HEK293T (cell line): ENCODE data around the gene APCDD1.
A peak's percentile ranks its signal among the peaks of the same experiment; 100 is the strongest.

Experiments used
- CTCF ChIA-PET: fragments of 350-600 bp; formaldehyde crosslinking; extraction: SDS; loops from one replicate; lab custom pipeline; 2021; ENCODE audit warnings: antibody characterized with exemption, inconsistent platforms; lab: Yijun Ruan, JAX
- POLR2A ChIA-PET: fragments of 350-600 bp; formaldehyde crosslinking; extraction: SDS; loops from one replicate; lab custom pipeline; 2020; ENCODE audit warnings: antibody characterized with exemption, inconsistent platforms; lab: Yijun Ruan, JAX
- DNase-seq: peaks from one replicate; pipeline ENCODE4 v3.0.0; 2012; ENCODE audit warnings: mixed read lengths; ENCODE audit errors: extremely low spot score
- ARNT ChIP-seq: fragments of 450-650 bp; IDR thresholded peaks from 2 replicates; pipeline ENCODE4 v1.6.1; 2017; ENCODE audit warnings: mild to moderate bottlenecking
- BHLHE40 ChIP-seq: fragments of 450-650 bp; IDR thresholded peaks from 2 replicates; pipeline ENCODE4 v1.6.1; 2016; ENCODE audit warnings: mild to moderate bottlenecking, moderate library complexity, borderline replicate concordance
- CTBP1 ChIP-seq: fragments of 450-650 bp; IDR thresholded peaks from 2 replicates; pipeline ENCODE4 v1.6.1; 2016; ENCODE audit warnings: borderline replicate concordance
- ELF4 ChIP-seq: fragments of 450-650 bp; IDR thresholded peaks from 2 replicates; pipeline ENCODE4 v1.6.1; 2017; ENCODE audit warnings: antibody characterized with exemption
- FOXA1 ChIP-seq: fragments of 450-650 bp; IDR thresholded peaks from 2 replicates; pipeline ENCODE4 v1.6.1; 2016; ENCODE audit warnings: mild to moderate bottlenecking
- FOXK2 ChIP-seq: fragments of 450-650 bp; IDR thresholded peaks from 2 replicates; pipeline ENCODE4 v1.6.1; 2016; ENCODE audit warnings: mild to moderate bottlenecking
- FOXM1 ChIP-seq: fragments of 450-650 bp; IDR thresholded peaks from 2 replicates; pipeline ENCODE4 v1.6.1; 2017; ENCODE audit warnings: mild to moderate bottlenecking, borderline replicate concordance
- HDGF ChIP-seq: fragments of 450-650 bp; IDR thresholded peaks from 2 replicates; pipeline ENCODE4 v1.6.1; 2017; ENCODE audit warnings: antibody characterized with exemption, borderline replicate concordance
- L3MBTL2 ChIP-seq: fragments of 450-650 bp; conservative IDR thresholded peaks from 2 replicates; pipeline ENCODE4 v1.6.1; 2016; ENCODE audit warnings: mild to moderate bottlenecking
- LEF1 ChIP-seq: fragments of 450-650 bp; IDR thresholded peaks from 2 replicates; pipeline ENCODE4 v1.6.1; 2017; ENCODE audit warnings: mild to moderate bottlenecking, borderline replicate concordance
- NFRKB ChIP-seq: fragments of 450-650 bp; IDR thresholded peaks from 2 replicates; pipeline ENCODE4 v1.6.1; 2016; ENCODE audit warnings: mild to moderate bottlenecking, moderate library complexity
- SP1 ChIP-seq: fragments of 450-650 bp; IDR thresholded peaks from 2 replicates; pipeline ENCODE4 v1.6.1; 2017
- SUZ12 ChIP-seq: fragments of 450-650 bp; IDR thresholded peaks from 2 replicates; pipeline ENCODE4 v1.6.1; 2016; ENCODE audit warnings: mild to moderate bottlenecking
- TARDBP ChIP-seq: fragments of 450-650 bp; IDR thresholded peaks from 2 replicates; pipeline ENCODE4 v1.6.1; 2016
- ZNF384 ChIP-seq: fragments of 450-650 bp; IDR thresholded peaks from 2 replicates; pipeline ENCODE4 v1.6.1; 2016
- TF ChIP-seq, protein P1 (sequence below): fragments of 450-650 bp; IDR thresholded peaks from 2 replicates; pipeline ENCODE4 v1.6.1; 2016

APCDD1 gene

DNA sequence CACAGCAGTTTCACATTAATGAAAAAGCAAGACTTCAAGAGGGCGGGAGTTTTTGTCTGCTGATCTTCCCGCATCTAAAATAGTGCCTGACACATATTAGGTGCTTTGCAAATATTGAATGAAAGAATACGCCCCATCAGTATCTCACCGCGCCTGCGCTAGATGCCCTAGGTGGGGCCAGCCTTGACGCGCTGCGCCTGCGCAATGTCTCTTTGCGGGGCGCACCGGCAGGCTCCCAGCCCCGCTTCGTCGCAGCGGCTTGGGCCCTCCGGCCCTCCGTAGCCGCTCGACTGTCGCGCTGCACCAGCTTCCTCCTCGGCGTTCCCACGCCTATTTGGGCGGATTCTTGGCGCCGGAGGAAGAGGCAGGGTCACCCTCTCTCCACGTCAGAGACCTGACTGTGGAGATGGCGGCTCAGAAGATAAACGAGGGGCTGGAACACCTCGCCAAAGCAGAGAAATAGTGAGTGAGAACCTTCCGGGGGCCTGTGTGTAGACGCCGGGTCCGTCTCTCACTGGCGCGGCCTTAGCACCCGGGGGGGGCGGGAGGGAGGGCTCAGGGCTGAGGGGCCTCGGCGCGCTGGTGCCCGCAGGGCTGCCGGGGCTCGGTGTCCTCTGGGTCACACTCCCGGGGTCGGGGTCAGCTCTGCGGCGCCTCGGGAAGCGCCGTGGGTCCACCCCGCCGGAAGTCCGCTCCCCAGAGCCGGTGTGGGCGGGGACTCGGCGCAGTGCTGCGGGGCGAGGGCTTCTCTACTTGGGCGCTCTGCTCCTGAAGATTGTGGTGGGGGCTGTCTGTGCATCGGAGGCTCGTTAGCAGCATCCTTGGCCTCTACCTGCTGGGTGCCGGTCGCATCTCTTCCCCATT is 71.5 kb downstream of the APCDD1 start, which contains the start of gene NAPG:
Gene NAPG, plus strand, starts transcription at position 331 of the 864 bp plus-strand sequence. Its CDS starts 76 bp downstream, at position 407.
- ChIA-PET CTCF (no interaction called here), POLR2A (interaction anchor here (0.7 kb wide), 1 partner anchor 82 kb away, joined by 3 read pairs; no protein-coding TSS in a partner anchor)
- no peak for TF ChIP-seq ELF4
- no peak for TF ChIP-seq CTBP1
- TF ChIP-seq ZNF384 = no peak
- no peak for TF ChIP-seq NFRKB
- TF ChIP-seq SUZ12 = no peak
- no peak for TF ChIP-seq ARNT
- no peak for TF ChIP-seq BHLHE40
- TF ChIP-seq FOXM1 = no peak
- TF ChIP-seq TARDBP = no peak
- TF ChIP-seq FOXA1 = no peak
- TF ChIP-seq, protein P1, sequence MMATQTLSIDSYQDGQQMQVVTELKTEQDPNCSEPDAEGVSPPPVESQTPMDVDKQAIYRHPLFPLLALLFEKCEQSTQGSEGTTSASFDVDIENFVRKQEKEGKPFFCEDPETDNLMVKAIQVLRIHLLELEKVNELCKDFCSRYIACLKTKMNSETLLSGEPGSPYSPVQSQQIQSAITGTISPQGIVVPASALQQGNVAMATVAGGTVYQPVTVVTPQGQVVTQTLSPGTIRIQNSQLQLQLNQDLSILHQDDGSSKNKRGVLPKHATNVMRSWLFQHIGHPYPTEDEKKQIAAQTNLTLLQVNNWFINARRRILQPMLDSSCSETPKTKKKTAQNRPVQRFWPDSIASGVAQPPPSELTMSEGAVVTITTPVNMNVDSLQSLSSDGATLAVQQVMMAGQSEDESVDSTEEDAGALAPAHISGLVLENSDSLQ = no peak; the same call in 1 of the 2 replicates
- TF ChIP-seq LEF1 = no peak
- TF ChIP-seq L3MBTL2 = no peak; the same call in 1 of the 2 replicates
- TF ChIP-seq FOXK2 = no peak
- DNase-seq = peak; percentile 89

DNA sequence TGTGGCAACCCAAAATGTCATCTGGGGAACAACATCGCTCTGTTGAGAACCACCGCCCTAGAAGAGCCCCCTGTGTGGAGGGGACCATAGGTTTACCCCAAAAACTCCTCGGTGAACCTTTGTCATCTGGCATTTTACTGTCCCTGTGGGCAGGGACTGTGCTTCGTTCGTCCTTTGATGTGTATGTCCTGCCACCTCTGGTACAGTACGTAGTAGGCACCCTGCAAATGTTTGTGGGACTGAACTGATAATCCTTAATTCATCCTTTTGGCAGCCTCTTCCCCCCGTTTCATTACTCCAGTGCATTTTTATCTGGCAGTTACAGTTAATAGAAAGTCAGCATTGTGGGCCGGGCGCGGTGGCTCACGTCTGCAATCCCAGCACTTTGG is 72.1 kb downstream of the APCDD1 start:
- CTCF ChIA-PET = no interaction called here
- POLR2A ChIA-PET = no interaction called here
- TF ChIP-seq SUZ12 (no peak), FOXM1 (no peak), L3MBTL2 (no peak), TARDBP (no peak), LEF1 (no peak), HDGF (no peak), ARNT (no peak), BHLHE40 (no peak), FOXA1 (no peak), ELF4 (no peak), FOXK2 (no peak), ZNF384 (no peak), NFRKB (no peak), CTBP1 (no peak), SP1 (no peak)
- TF ChIP-seq, protein P1 = no peak
- no peak for DNase-seq

GRCh38 chr18:10528439-10528838 is 74.0 kb downstream of the APCDD1 start:
- CTCF ChIA-PET = no interaction called here
- DNase-seq = no peak
- POLR2A ChIA-PET = no interaction called here
- TF ChIP-seq LEF1 (no peak), FOXM1 (no peak), BHLHE40 (no peak), SUZ12 (no peak), ZNF384 (no peak), ARNT (no peak), FOXA1 (no peak), NFRKB (no peak), CTBP1 (no peak), HDGF (no peak), SP1 (no peak), L3MBTL2 (no peak), FOXK2 (no peak), ELF4 (no peak)
- TF ChIP-seq, protein P1 = no peak

- no peak for TF ChIP-seq BHLHE40
- POLR2A ChIA-PET = no interaction called here
- CTCF ChIA-PET = no interaction called here
- no peak for DNase-seq
Measured at GRCh38 chr18:10530002-10530401, 75.6 kb downstream of the APCDD1 start.

- ChIA-PET CTCF (no interaction called here), POLR2A (no interaction called here)
- DNase-seq = no peak
- TF ChIP-seq, protein P1 = no peak
- no peak for TF ChIP-seq HDGF
- TF ChIP-seq L3MBTL2 = no peak
- no peak for TF ChIP-seq ELF4
- TF ChIP-seq BHLHE40 = no peak
Measured at GRCh38 chr18:10530852-10531251, 76.4 kb downstream of the APCDD1 start.
